Measurements from ENCODE around the gene N4BP3.
A peak's percentile ranks its signal among the peaks of the same experiment; 100 is the strongest.
"Not testable (repeated sequence)": the region's sequence is repeated elsewhere in the genome, so short reads cannot be mapped to it uniquely, and the experiment has no call there.

Gene N4BP3

GRCh38 chr5:178113141-178113787 lies at the start of gene N4BP3:
TSS of gene N4BP3 (plus strand) at chr5:178113532. CDS start at chr5:178119584, 6,052 bp downstream.
- no peak for FAIRE-seq
- TF ChIP-seq POLR2A (IDR thresholded peaks at IDR 0.05; ENCODE audit: low read depth, low read length): no peak
- no peak for DNase-seq (ENCODE audit: insufficient read length, low spot score)

DNA sequence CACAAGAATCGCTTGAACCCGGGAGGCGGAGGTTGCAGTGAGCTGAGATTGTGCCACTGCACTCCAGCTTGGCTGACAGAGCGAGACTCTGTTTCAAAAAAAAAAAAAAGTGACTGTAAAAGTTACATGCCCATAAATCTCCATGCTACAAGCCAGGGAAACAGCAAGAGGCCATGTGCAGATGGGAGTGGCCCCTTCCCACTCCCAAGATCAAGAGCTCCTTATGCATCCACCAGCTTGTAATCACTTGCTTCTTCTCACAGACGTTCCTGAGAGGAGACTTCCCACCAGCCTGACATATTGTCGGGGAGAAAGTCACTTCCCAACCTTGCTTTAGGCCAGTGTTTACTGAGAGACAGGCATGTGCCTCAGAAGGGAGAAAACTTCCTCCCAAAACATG lies 45.6 kb upstream of the N4BP3 start:
- FAIRE-seq: no peak
- no peak for DNase-seq (ENCODE audit: insufficient read length, low spot score)
- no peak for TF ChIP-seq POLR2A (IDR thresholded peaks at IDR 0.05; ENCODE audit: low read depth, low read length)

- FAIRE-seq (no peak), DNase-seq (ENCODE audit: insufficient read length, low spot score) (no peak)
- no peak for TF ChIP-seq POLR2A (IDR thresholded peaks at IDR 0.05; ENCODE audit: low read depth, low read length)
Measured at GRCh38 chr5:178068293-178068692, 45.0 kb upstream of the N4BP3 start.

GRCh38 chr5:178069909-178070308 lies 43.4 kb upstream of the N4BP3 start:
- no peak for FAIRE-seq
- TF ChIP-seq POLR2A (IDR thresholded peaks at IDR 0.05; ENCODE audit: low read depth, low read length): no peak
- peak; percentile 57 for DNase-seq (ENCODE audit: insufficient read length, low spot score)

DNA sequence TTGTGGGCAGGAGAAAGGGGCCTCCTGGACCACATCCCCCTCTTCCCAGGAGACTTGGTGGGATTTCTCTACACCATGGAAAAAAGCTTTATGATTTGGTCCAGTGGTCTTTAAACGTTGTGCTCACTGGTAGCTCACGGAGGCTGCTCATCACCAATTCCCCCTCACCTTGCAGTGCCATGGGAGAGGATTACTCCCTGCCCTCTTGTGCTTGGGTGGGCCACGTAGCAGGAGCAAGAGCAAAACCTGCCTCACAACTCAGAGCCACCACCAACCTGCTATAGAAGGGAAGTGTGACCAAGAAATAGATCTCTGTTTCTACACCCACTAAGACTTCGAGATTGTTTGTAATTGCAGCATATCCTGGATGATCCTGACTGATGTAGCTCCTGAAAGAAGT lies 42.2 kb upstream of the N4BP3 start:
- DNase-seq (ENCODE audit: insufficient read length, low spot score) (no peak), FAIRE-seq (no peak)
- no peak for TF ChIP-seq POLR2A (IDR thresholded peaks at IDR 0.05; ENCODE audit: low read depth, low read length)

- no peak for DNase-seq (ENCODE audit: insufficient read length, low spot score)
Measured at GRCh38 chr5:178072749-178073148, 40.6 kb upstream of the N4BP3 start.

GRCh38 chr5:178074266-178074952 lies 38.9 kb upstream of the N4BP3 start:
- DNase-seq (ENCODE audit: insufficient read length, low spot score) (no peak), FAIRE-seq (no peak)
- no peak for TF ChIP-seq POLR2A (IDR thresholded peaks at IDR 0.05; ENCODE audit: low read depth, low read length)

More at GRCh38 chr5:178072749-178073148, 40.6 kb upstream of the N4BP3 start:
- no peak for TF ChIP-seq POLR2A (IDR thresholded peaks at IDR 0.05; ENCODE audit: low read depth, low read length)
- FAIRE-seq: no peak

GRCh38 chr5:178076965-178077364 lies 36.4 kb upstream of the N4BP3 start:
- FAIRE-seq: not testable (repeated sequence)

DNA sequence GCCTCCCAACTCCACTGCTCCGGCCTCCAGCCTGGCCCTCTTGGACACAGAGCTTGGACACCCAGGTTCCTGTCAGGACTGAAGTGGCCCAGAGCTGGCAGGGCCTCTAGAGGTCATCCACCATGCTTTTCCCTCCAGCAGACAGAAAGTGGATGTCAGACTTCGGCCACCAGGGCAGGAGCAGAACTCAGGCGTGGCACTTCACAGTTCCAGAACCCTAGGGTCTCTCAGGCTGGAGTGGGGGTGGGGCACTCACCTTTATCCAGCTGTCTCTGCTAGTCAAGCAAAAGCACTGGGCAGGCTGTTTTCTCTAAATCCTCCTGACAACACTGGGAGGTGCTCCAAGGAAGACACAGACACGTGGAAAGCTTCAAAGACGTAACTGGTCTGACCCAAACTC lies 35.6 kb upstream of the N4BP3 start:
- FAIRE-seq (no peak), DNase-seq (ENCODE audit: insufficient read length, low spot score) (no peak)
- no peak for TF ChIP-seq POLR2A (IDR thresholded peaks at IDR 0.05; ENCODE audit: low read depth, low read length)

More at GRCh38 chr5:178076965-178077364, 36.4 kb upstream of the N4BP3 start:
- DNase-seq (ENCODE audit: insufficient read length, low spot score): not testable (repeated sequence)

GRCh38 chr5:178078197-178079010 lies 34.9 kb upstream of the N4BP3 start:
- FAIRE-seq (no peak), DNase-seq (ENCODE audit: insufficient read length, low spot score) (peak; percentile 85)
- no peak for TF ChIP-seq POLR2A (IDR thresholded peaks at IDR 0.05; ENCODE audit: low read depth, low read length)

- no peak for TF ChIP-seq POLR2A (IDR thresholded peaks at IDR 0.05; ENCODE audit: low read depth, low read length)
- no peak for FAIRE-seq
- no peak for DNase-seq (ENCODE audit: insufficient read length, low spot score)
Measured at GRCh38 chr5:178080056-178080455, 33.3 kb upstream of the N4BP3 start.

- TF ChIP-seq POLR2A (IDR thresholded peaks at IDR 0.05; ENCODE audit: low read depth, low read length): no peak
- DNase-seq (ENCODE audit: insufficient read length, low spot score): no peak
- FAIRE-seq: no peak
Measured at GRCh38 chr5:178080618-178081410, 32.5 kb upstream of the N4BP3 start.

DNA sequence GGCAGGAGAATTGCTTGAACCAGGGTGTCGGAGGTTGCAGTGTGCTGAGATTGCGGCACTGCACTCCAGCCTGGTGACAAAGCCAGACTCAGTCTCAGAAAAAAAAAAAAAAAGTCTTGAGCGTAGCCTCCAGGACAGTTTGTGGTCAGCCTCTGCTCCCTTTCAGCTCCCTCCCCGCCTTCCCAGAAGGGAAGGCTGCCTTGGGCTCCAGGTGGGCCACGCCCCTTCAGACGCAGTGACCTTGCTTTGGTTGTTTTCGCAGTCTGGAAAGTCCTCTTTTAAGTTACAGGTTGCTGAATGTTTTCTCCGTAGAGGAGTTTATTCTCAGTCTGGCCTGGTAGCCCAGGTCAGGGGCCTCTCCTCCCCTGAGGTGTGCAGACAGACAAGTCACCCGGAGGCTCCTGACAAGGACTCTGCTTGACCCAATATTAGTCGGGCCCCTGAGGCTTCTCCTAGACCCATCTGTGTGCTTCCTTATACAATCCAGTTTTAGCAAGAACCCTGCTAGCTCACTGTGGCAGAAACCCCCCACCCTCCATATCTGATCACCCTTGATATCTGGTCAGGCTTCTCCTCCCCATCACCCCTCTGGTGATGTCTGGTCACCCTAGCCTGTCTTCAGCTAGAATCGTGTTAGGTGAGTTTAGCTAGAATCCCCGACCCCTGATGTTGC lies 31.6 kb upstream of the N4BP3 start:
- DNase-seq (ENCODE audit: insufficient read length, low spot score) (no peak), FAIRE-seq (no peak)
- no peak for TF ChIP-seq POLR2A (IDR thresholded peaks at IDR 0.05; ENCODE audit: low read depth, low read length)

Measured in H54 (cell line).